Heart left ventricle (tissue), 13 donors: ENCODE measurements around the gene GPHB5.

Source experiments
- CTCF ChIP-seq, 12 donors: fragments of 200-600 bp; sonication (generic) in 4 of 12; IDR thresholded peaks; one replicate each; pipeline versions ENCODE4 v1.5.0 to v1.8.0; 2018 to 2022; ENCODE audit warnings: antibody characterized with exemption in 12 of 12, mild to moderate bottlenecking in 5 of 12
- POLR2A ChIP-seq, 2 donors: fragments of 450-650 bp; IDR thresholded peaks; one replicate each; pipeline ENCODE4 v1.6.1; 2017; ENCODE audit warnings: antibody characterized with exemption in 2 of 2, mild to moderate bottlenecking in 2 of 2, moderate library complexity in 2 of 2
- donor health status: ischemic (EF 13 %, LVEDD 7.1; RV severe dilation, severe dysfunction).
- donor health status: DM: no; HTN: yes; CAD: no.
- donor health status: DM: no; HTN: no; CAD: no.
- donor health status: ischemic (EF 25% LVEDD 6.9; RV normal size, moderate dysfunction).
- donor health status: ischemic (EF 25% LVEDD 5.7; RV mildly dilated, moderate dysfunction).
- donor health status: ischemic (EF 35%, LVEDD 5.7; RV mildly dilated, moderate dysfunction).
- donor health status: nonischemic (EF 11% LVEDD 7.7; RV severe dilation, severe dysfunction).
- donor health status: DM: yes; HTN: yes; CAD: no.
- donor health status: PGD.
- donor health status: ischemic (EF 29% LVEDD 5.4; RV normal size, mild dysfunction).
- donor health status: nonischemic (EF 23%, LVEDD 6.1; RV moderate dilation, normal function).

DNA sequence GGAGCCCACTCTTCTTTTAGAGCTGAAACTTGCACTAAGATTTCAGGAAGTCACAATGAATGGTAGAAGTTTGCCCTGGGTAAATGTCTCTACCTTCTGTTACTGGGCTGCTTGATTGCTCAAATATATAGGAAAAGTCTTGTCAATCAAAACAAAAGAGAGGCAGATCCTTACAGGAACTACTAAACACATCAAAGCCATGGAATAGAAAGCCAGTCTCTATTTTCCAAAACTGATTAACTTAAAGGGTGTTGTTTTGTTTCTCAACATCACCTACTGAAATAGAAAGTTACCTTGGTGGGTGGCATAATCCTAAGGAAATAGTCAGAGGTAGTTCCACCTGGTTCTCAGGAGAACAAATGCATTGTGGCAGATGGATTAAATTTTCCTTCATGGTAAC is at the start of gene GPHB5:
- no peak for TF ChIP-seq CTCF (IDR thresholded peaks at IDR 0.05)
- no peak for TF ChIP-seq POLR2A (IDR thresholded peaks at IDR 0.05)
